Jurkat, Clone E6-1 (cell line): ENCODE measurements around the gene SLC38A3.

Source experiments
- DNase-seq: peaks from one replicate; pipeline ENCODE4 v3.0.0-alpha.2; 2011; ENCODE audit warnings: low read depth, low spot score
- H3K4me3 ChIP-seq: 2 replicates; pipeline ENCODE4 v1.5.1; 2011; ENCODE audit warnings: mild to moderate bottlenecking, low read length, control low read depth, moderate library complexity

Gene SLC38A3

DNA sequence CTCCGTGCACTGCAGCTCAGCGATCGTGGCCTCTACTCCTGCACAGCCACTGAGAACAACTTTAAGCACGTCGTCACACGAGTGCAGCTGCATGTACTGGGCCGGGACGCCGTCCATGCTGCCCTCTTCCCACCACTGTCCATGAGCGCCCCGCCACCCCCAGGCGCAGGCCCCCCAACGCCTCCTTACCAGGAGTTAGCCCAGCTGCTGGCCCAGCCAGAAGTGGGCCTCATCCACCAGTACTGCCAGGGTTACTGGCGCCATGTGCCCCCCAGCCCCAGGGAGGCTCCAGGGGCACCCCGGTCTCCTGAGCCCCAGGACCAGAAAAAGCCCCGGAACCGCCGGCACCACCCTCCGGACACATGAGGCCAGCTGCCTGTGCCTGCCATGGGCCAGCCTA, 17.3 kb upstream of the SLC38A3 start:
- no peak overlapping the region for H3K4me3 ChIP-seq
- DNase-seq: no peak

DNA sequence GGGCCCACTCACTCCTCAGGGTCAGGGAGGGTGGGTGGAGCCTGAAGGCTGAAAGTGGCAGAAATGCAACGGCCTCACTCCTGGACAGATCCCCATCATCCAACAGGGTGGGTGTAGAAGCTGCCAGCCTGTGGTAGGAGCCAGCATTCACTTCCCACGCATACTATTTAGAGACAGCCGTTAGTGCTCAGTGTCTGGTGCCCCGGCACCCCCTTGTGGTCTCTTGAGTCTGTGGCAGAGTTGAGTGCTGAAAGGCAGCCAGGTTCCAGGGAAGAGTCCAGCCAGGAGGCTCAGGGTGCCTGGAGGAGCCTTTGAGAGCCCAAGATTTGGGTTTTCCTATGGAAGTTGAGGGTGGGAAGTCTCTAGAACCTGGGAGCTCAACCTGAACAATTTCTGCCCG, 15.8 kb upstream of the SLC38A3 start:
- DNase-seq: peak; percentile 54
- H3K4me3 ChIP-seq: no peak overlapping the region

DNA sequence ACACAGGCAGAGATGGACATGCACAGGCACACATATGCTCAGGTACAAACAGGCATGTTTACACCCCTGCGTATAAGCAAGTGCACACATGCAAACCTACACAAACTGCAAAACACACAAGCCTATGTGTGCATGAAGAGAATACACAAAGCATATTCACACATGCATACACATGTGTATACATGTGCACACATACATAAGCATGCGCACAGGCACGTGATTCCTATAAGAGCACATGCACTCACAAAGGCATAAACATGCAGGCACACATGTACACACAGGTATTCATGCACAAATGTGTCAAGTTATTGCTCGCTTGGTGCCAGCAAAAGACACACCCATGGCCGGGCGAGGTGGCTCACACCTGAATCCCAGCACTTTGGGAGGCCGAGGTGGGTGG, 15.1 kb upstream of the SLC38A3 start:
- DNase-seq: no peak
- H3K4me3 ChIP-seq: no peak overlapping the region

DNA sequence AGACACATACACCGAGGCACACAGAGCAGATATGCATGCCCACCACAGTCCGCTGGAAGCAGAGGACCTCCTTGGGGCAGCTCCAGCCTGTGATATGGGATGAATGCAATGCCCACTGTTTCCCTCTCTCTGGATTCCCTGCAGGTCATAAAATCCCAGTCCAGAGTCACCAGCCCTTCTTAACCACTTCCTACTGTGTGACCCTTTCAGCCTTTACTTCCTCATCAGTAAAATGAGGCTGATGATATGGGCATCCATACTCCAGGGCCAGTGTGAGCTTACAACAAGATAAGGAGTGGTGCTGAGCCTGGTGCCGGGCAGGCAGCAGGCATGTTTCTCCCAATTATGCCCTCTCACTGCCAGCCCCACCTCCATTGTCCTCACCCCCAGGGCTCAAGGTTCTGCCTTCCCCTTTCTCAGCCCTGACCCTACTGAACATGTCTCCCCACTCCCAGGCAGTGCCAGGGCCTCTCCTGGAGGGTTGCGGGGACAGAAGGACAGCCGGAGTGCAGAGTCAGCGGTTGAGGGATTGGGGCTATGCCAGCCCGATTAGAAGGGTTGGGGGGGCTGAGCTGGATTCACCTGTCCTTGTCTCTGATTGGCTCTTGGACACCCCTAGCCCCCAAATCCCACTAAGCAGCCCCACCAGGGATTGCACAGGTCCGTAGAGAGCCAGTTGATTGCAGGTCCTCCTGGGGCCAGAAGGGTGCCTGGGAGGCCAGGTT, 14.0 kb upstream of the SLC38A3 start, which contains the start of gene GNAT1:
TSS of gene GNAT1 (plus strand) at position 675 of the 725 bp plus-strand sequence. CDS start 116 bp downstream, outside the sequence.
- no peak within 1 kb of the TSS for H3K4me3 ChIP-seq
- no peak for DNase-seq

DNA sequence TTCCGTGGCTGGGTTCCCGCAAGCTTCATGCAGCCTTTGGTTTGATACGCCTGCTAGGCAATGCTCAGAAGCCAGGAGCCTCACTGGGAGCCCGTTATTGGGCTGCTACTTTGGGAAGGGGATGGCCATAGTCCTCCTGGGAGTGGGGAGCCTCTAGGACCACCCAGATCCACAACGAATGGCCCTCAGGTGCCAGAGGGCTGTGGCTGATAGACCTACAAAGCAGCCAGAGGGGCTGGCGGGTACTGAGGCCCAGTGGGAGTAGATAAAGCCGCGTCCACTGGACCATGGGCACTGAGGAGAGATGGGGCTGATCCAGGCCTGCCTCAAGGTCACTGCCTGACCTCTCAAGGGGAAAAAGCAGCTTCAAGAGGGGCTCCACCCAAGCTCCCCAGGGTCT, 12.9 kb upstream of the SLC38A3 start:
- no peak overlapping the region for H3K4me3 ChIP-seq
- no peak for DNase-seq

DNA sequence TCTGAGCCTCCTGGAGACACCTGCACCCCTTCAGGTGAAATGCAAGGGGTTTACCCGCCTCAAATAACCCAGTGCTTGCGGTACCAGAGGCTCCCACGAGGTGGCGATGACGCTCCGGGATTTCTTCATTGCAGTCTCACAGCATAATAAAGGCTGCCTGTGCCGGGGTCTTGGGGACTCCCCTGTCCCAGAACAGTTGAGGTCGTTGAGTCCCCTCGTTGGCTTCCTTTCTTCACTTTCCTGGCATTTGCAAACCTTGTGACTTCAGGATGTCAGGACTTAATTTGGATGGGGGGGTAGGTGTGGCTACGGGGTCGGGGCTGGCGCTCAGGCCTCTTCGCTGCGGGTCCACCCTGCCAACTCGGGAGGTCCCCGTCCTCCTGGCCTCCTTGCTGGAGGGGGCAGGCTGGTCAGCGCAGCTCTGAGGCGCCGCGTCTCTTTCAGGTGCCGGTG, 12.4 kb upstream of the SLC38A3 start:
- no peak overlapping the region for H3K4me3 ChIP-seq
- peak; percentile 59 for DNase-seq

DNA sequence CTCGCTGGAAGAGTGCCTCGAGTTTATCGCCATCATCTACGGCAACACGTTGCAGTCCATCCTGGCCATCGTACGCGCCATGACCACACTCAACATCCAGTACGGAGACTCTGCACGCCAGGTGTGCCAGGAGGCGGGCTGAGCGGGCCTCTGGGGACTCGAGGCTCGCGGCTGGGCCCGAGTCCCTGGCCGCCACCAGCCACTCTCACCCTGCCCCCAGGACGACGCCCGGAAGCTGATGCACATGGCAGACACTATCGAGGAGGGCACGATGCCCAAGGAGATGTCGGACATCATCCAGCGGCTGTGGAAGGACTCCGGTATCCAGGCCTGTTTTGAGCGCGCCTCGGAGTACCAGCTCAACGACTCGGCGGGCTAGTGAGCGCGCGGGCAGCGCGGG, 11.8 kb upstream of the SLC38A3 start:
- no peak for DNase-seq
- H3K4me3 ChIP-seq: no peak overlapping the region

DNA sequence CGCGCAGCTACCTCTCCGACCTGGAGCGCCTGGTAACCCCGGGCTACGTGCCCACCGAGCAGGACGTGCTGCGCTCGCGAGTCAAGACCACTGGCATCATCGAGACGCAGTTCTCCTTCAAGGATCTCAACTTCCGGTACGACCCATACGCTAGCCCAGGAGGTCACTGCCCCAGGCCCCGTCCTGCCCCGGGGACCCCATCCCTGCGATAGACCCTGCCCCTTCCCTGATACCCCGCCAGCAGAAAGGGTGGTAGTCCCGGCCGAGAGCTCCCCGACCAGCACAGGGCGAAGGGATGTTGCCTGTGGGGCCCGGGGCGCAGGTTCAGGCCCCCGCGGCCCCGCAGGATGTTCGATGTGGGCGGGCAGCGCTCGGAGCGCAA, 11.3 kb upstream of the SLC38A3 start:
- no peak for DNase-seq
- no peak overlapping the region for H3K4me3 ChIP-seq

DNA sequence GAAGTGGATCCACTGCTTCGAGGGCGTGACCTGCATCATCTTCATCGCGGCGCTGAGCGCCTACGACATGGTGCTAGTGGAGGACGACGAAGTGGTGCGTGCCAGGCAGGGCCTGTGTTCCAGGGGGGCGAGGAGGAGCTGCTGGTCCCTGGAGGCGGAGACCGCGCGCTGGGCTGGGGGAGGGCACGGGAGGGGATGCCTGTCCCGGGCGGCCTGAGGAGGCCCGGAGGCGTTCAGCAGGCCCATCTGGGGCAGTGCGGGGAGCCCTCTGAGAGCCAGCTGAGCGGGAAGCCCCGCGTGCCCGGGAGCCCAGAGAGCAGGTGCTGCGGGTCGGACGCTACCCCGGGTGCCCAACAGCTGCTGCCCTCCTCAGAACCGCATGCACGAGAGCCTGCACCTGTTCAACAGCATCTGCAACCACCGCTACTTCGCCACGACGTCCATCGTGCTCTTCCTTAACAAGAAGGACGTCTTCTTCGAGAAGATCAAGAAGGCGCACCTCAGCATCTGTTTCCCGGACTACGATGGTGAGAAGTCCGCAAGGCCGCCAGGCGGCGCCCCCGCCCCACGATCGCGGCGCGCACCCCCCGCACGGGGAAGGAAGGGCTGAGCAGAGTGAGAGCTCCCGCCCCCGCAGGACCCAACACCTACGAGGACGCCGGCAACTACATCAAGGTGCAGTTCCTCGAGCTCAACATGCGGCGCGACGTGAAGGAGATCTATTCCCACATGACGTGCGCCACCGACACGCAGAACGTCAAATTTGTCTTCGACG, 10.8 kb upstream of the SLC38A3 start:
- peak overlapping the region; percentile 11; the same call in 1 of the 2 replicates for H3K4me3 ChIP-seq
- peak; percentile 60 for DNase-seq

DNA sequence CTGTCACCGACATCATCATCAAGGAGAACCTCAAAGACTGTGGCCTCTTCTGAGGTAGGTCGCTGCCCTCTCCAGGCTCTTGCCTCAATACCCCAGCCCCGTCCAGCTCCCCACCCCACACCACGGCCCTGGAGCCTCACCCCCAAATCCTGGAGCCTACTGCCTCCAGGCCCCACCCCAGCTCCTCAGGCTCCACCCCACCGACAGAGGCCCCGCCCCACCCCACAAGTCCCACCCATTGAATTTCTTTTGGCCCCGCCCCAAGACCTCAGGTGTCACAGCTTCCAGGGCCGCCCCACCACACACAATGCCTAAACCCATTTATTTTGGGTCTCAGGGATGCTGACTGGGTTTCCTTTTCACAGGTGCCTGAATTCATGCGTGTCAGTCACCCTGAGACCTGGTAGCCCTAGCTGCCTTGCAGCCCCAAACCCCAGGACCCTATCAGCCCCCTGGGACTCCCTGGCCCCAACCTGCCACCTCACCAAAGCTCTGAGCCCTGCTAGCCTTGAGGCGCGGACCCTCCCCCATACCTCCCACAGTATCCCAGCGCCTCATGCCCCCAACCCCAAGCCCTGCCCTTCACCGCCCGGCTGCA, 10.1 kb upstream of the SLC38A3 start:
- peak; percentile 25 for DNase-seq
- peak overlapping the region; percentile 11; the same call in 1 of the 2 replicates for H3K4me3 ChIP-seq

DNA sequence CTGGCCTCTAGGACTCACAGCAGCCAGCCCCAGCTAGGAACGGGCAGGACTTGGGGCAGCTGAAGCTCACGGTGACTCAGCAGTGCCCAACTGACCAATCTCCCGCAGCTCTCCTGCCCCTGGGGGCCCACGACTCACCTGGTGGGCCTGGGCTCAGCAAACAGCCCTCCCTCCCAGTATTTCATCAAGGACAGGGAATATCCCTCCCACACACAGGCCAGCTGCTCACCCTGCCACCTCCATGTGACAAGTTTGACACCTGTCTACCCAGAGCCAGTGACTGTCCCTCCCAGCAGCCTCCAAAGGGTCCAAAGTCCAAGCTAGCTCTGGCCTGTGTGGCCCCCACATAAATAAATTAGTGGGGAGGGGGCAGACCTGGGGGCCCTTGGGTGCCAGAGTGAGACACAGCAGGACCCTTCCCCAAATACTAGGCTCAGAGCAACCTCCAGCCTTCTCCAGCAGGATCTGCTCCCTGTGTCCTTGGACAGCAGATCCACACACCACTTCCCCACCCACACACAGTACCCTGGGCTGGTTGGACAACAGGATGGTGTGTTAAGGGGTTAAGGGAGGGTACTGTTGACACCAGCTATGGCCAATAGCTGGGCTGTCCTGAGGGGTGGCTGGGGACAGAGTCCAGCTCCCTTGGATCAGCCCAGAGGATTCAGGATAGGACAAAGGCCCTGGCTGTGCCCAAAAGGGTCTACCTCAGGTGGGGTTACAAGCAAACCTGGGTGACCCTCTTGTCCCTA, 9.4 kb upstream of the SLC38A3 start:
- H3K4me3 ChIP-seq: no peak overlapping the region
- DNase-seq: no peak

DNA sequence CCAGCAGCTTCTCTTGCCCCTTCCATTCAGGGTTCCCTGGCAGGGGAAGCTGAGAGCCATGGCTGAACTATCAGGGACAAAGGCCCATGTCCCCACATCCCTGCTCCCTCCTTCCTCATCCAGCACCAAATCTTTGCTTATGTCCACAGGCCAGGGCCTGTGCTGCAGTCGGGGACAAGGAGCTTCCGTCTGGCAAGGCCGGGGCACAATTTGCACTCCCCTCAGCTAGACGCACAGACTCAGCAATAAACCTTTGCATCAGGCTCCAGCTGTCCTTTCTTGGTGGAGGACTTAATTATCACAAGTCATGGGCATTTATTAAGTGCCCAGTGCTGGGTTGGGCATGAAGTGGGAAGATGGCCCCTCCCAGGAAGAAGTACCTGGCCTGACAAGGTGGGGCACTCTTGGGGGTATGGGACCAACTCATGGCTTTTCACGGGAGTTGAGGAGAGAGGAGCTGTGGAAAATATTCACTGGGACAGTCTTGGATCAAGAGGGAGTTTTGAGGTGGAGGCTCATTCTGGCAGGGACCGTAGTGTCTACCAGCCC, 8.7 kb upstream of the SLC38A3 start:
- H3K4me3 ChIP-seq: no peak overlapping the region
- DNase-seq: no peak

DNA sequence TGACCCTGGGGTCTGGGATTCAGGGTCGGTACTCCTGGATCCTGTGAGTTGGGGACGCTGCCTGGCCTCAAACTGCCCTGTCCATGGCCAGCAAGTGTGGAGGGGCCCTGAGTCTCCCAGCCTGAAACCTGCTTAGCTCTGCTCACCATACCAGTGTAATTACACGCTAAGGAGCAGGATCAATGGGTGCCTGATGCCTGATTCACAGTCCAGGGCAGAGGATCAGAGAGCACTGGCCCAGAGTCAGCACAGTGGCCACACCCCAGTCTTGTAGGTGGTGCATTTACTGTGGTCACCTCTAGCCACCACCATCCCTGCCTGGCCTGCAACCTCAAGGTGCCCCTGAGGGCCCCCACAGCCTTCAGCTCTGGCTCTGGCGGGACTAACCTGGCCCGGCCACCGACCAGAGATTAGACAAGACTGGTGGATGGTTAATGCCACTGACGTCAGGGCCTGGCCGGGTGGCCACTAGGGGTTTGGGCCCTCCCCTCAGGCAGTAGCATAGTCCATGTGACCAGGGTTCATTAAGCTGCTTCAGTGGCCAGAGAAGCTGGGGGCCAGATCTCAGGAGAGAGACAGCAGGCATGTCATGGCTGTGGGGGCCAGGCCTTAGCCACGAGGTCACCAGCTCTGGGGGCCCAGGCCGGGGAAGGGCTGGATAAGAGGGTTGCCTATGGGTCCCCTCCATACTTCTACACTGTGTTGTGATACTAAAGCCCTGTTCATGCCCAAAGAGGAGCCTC, 3.3 kb upstream of the SLC38A3 start:
- H3K4me3 ChIP-seq: no peak overlapping the region
- DNase-seq: no peak

DNA sequence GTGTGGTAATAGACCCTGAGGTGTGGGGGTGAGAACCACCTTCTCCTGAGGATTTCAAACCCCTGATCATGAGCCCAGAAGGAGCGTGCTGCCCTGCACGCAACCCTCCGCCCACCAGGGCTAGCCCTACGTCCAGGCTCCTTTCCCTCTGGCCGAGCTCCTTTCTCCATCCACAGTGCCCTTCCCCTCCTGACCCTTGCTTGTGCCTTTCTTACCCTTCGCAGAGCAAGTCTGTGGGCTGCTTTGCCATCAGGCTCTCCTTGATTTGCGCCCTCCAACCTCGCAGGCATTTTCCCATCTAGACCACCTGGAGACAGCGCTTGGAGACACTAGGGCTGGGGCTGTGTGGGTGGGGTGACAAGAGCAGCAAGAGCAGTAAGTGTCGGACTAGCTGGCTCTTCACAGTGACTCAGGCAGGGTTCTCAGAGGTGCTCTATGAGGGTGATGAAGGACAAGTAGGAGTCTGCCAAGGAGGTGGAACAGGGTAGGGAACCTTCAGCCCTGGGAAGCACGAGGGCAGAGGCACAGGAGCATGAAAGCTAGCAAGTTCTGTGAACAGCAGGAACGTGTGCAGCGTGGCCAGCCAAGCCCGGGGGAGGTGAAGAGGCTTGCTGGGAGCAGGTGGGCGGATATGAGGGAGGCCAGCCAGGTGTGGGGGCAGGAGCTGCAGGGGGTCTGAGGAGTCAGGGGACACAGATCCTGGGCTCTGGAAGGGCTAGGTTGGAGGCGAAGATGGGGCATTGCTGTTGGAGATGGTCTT, 2.5 kb upstream of the SLC38A3 start:
- no peak for DNase-seq
- H3K4me3 ChIP-seq: no peak overlapping the region

DNA sequence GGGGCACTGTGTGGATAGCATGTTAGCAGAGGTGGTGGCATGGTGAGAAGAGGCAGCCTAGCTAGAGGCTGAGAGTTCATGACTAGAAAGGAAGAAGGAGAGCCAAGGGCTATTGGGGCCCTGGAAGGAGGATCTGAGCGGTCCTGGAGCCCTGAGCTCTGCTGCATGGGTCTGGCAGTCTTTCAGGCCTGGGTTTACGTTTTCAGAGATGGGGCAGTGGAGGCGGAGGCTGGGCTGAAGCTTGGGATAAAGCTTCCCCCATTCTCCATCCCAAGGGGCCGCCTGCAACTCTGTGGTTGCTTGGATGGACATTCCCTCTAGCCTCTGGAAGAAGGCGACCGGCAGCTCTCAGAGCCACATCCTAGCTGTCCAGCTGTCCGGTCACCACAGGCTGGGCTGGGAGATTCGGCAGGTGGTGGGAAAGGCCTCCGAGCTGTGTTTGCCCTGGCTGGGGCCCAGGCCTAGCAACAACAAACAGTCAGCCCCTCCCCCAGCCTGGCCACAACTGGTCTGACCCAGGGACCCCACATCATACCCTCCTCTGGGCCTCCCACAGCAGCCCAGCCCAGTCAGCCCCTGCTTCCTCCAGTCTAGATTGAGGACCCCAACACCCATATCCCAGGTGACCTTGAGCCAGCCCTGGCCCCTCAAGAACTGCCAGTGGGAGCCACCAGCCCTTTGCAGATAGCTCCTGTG, 1.8 kb upstream of the SLC38A3 start:
- no peak for DNase-seq
- H3K4me3 ChIP-seq: no peak overlapping the region

DNA sequence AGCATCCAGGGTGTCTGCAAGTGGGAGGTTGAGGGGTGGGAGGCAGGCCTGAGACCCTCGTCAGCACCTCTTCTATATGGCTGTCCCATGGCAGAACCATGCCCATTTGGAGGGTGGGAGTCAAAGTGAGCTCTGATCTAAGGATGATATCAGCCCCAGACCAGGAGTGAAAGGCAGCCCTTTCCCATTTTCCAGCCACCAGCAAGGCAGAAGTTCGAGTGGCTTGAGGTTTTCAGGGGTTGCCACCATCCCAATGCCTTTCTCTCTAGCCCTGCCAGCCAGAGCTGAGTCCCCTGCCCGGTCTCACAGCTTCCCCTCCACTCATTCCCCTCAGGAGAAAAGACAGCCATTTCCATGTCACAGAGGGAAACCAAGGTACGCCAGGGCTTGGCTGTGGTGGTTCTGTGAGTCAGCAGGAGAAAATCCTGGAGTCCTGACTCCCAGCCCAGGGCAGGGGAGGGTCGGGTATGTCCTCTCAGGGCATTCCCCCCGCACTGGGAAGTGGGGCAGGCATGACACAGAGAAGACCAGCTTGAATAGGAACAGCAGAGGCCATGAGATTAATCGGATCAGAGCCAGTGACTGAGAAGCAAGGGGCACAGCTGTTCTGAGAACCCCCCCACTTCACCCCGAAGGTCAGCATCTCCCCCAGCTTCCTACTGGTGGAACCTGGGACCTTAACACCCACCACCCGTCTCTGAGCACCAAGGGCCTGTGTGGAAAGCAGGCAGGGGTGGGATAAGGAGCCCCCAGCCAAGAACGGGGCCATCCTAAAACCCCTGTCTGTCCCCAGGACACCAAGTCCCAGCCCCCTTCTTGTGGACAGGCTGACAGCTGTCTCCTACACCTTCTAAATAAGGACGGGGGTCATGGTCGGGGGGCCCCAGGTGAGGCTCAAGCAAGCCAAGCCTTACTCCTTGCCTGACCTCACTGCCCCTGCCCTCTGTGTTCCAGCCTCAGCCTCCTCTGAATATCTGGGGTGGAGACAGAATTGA, 965 bp upstream of the SLC38A3 start:
- no peak overlapping the region for H3K4me3 ChIP-seq
- DNase-seq: no peak
